NCI-H69 (cell line): ENCODE results near the gene ABR.
"Not testable (repeated sequence)": the region's sequence is repeated elsewhere in the genome, so short reads cannot be mapped to it uniquely, and the experiment has no call there.

Experiments
- DNase-seq: peaks from one replicate; lab custom pipeline; 2025; lab: John Stamatoyannopoulos, UW

Gene ABR

DNA sequence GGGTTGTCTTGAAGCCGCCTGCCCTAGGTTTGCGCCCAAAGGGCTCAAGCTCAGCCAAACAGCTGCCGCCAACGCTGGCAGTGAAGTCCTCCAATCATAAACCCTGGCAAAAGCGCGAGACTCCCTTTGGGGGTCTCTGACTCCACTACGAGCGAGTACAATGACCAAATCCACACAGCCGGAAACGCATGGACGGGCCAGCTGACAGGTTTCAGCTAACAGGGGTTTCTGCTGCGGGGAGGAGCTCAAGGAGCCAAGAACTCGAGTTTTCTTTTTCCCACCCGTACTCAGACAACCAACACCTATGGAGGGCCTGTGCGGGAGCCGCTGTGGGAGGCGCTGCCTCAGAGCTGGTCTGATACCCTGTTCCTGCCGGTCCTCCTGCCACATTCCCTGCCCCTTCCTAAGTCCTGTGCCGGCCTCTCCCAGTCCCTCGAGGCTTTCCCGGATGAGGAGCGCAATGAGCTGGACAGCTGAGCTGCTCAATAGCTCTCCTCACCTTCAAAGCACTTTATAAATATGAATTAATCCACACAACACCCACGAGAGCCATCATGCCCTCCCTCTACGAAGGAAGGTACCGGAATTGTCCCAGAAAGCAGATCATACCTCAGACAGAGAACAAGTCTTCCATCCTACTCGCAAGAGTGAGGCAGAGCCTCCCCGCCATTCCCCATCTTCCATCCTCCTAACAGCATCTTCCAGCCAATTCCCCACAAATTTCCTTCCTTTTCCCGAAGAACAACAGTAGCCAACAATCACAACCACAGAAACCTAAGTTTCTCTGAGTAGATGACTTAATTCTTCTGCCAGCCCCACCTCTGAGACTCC lies 6.1 kb downstream of the ABR start:
- DNase-seq, result peak; percentile 10

DNA sequence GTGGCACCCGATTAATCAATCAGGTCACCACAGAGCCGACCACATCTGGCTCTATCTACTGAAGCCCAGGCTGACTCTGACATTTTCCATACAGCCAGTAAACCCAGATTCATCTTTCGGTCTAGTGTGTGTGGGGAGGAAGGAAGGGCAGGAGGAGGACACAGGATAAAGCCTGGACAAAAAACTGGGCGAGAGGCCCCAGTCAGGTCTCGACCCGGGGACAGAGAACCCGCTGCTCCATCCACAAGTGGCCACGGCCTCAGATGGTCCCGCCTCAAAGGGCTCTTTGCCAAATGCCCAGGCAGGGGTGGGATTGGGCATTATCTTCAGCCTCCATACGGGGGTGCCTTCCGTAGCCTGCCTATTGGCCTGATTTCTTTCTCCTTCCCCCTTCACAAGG lies 7.8 kb downstream of the ABR start:
- DNase-seq, result no peak

DNA sequence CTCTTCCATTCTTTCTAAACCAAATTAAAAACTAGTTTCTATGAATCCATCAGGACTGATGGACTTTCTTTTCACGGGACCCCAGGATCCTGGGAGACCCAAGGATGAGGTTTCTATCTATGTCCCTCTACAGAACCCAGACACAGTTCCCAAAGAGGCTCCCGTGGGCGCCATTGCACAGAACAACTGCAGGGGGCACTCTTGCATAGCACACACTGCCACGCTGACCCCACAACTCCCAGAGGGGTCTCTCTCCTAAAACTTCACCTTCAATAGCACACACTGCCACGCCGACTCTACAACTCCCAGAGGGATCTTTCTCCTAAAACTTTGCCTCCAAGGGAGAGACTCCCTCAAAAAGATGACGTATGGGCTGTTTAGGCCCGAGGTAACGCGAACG lies 9.0 kb downstream of the ABR start:
- no peak for DNase-seq

DNA sequence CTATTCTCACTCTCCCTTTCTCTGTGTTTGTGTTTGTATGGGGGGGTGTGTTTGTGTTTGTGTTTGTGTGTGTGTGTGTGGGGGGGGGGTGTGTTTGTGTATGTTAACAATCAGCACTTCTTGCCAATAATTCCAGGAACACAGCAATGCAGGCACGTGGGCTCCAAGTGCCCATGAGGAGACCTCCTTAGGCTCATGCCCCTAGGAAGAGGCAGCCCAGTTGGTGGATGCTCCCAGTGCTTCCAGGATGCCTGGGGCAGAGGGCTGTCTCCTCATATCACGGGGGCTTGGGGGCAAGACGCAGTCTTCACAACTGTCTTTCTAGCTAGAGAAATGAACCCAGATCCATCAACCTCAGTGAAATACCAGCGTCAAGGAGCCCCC lies 9.9 kb downstream of the ABR start:
- DNase-seq, result no peak

DNA sequence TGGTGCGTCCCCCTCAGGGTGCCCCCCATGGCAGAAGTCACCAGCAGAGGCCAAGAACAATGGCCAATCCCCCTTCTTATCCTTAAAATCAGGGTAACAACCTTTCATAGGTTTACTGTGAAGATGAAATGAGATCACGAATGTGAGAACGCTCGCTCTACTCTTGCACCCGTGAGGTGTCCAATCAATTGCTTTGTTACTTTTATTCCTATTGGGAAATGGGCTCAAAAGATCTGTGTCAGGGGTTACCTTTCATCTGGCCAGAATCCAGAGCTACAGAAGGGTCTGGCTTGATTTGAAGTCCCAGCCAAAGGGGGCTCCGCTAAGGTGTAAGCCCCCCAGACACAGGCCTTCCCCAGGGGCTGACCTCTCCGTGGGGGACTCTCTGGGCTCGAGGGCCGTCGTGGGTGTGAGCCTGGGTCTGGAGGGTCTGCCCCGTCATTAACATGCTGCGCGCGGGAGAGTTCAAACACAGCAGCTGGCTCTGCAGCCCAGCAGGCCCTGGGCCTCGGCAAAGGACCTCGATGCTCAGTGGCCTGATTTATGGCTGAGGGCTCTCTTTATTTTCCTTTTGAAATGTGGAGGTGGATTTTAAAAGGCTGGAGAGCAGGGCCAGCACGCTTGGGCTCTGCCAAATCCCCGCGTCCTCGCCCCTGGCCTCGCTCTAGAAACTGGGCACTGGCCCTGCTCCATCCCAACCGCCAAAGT lies 10.4 kb downstream of the ABR start:
- peak; percentile 43 for DNase-seq

DNA sequence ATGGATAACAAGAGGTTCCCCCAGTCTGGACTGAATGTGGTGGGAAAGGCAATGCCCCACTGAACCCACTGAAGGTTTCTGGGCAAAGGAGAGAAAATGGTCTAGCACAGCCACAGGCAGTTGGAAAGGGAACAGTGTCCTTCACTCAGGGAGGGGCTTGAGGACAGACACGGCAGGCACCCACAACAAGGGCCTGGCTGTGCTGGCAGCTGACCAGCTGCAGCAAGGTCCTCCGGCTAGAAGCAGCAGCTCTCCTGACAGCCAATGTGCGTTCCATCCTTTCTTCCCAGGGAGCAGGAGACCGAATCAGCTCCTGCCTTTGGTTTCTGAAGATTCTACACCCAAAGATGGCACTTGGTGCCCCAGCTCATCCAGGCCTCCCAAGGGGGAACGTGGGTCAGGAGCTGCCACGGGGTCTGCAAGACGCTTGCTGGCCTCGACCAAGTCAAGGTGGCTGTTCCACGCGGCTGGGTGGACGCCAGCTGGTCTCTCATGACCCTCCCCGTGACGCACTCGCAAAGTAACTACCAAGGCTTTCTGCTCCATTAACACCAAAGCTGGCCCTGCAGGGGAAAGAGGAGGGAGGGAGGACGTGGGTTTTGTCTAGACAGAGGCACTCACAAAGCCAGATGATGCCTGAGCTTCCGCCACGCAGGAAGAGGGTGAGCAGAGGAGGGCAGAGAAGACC lies 11.1 kb downstream of the ABR start:
- peak; percentile 85 for DNase-seq

DNA sequence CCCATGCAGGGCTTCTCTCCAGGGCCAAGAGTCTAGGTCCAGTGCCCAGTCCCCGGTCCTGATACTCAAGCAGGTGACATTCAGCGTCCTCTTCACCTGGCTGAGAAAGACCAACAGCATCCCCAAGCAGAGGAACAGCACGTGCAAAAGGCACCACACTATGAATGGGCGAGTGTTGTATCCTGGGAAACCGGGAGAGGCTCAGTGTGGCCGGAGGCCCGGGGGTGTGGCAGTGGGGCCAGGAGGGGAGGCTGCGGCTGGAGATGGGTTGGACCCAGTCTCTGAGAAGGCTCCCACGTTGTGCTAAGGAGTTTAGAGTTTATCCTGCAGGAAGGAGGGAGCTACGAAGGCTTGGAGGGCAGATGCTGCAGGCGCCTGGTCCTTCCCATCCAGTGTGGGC lies 13.5 kb downstream of the ABR start:
- no peak for DNase-seq

DNA sequence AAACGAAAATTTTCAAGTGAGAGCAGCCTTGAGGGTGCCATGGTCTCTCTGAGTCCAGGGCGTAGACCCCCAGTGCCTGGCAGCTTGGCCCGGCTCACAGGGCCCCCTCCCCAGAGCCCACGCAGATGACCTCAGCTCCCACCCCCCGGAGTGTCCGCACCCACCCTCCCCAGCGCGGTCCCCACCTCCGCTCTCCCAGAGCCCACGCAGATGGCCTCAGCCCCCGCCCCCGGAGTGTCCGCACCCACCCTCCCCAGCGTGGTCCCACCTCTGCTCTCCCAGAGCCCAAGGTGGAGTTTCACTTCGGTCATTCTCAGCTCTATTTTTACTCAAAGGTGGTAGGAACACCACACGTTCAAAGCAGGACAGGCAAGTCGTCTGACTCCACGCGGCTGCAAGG lies 13.9 kb downstream of the ABR start:
- no peak for DNase-seq

DNA sequence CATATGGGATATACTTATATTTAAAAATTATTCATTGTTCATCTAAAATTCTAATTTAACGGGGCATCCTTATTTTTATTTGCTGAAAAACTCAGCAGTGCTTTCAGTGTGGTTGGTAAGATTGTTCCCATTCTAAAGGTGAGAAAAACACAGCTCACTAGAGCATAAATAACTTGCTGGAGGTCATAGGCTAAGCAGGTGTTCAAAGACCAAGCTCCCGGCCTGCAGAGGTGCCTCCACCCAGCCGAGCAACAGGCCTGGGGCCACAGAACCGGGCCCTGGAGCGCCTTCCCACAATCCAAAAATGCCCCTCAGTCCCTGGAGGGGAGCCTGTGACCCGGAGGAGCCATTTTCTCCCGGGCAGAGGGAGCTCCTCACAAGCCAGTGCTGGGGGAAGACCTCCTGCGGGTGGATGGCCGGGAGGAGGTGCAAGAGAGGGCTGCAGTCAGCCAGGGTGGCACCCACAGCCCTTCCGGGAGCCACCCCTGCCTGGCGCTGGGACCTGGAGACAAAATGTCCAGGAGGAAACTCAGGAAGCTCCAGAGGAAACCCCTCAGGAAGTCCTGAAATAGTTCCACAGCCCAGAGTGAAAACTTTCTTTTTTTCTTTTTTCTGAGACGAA lies 14.7 kb downstream of the ABR start:
- no peak for DNase-seq

DNA sequence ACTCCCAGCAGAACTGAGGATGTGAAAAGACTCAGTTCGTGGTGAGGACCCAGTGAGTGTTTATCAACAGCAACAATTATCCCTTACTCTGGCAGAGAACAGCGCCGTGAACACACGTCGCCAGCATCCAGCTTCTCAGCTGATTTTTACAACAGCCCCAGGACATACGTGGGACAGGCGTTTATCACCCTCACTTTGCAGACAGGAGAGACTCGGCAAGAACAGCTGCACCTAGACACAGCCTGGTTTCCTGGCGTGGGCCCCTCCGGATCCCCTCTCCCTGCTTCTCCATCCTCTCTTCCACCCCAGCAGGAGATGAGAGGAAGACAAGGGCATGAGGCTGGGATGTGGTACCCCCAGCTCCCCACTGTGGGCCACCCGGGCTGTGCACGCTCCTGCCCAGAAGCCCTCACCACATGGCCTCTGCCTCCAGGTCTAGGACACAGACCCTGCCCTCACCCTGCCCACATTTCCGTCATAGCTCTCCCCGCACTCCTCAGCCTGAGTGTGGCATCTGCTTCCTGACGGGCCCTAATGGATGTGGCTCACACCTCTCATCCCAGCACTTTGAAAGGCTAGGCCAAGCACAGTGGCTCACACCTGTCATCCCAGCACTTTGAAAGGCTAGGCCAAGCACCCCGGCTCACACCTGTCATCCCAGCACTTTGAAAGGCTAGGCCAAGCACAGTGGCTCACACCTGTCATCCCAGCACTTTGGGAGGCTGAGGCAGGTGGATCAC lies 17.5 kb downstream of the ABR start:
- peak; percentile 74 for DNase-seq

DNA sequence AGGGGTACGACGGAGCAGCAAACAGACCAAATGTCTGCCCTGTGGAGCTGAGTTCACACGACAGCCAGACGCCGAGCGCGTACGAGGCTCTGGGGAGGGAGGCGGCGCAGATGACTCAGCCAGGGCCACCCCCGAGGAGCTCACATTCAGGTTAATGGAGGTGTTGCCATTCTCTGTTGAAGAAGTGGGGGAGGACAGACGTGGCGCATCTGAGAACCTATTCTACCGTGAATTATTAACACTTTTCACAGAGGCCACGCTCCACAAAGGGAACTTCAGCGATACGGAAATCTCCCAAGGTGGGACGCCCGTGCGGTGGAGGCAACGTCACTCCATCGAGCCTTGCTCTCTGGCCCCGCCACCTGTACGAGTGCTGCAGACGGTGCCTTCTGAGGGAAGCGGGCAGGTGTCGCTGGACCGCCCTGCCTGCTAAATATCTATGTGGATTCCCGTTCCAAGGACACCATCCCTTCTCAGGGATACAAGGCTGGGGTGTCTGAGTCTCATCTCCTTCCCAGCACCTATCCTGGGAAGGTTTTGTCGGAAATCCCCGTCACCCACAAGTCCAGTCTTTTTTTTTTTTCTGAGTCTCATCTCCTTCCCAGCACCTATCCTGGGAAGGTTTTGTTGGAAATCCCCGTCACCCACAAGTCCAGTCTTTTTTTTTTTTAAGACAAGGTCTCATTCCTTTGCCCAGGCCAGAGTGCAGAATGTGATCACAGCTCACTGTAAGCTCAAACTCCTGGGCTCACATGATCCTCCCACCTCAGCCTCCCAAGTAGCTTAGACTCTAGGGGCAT lies 19.0 kb downstream of the ABR start:
- peak; percentile 74 for DNase-seq

DNA sequence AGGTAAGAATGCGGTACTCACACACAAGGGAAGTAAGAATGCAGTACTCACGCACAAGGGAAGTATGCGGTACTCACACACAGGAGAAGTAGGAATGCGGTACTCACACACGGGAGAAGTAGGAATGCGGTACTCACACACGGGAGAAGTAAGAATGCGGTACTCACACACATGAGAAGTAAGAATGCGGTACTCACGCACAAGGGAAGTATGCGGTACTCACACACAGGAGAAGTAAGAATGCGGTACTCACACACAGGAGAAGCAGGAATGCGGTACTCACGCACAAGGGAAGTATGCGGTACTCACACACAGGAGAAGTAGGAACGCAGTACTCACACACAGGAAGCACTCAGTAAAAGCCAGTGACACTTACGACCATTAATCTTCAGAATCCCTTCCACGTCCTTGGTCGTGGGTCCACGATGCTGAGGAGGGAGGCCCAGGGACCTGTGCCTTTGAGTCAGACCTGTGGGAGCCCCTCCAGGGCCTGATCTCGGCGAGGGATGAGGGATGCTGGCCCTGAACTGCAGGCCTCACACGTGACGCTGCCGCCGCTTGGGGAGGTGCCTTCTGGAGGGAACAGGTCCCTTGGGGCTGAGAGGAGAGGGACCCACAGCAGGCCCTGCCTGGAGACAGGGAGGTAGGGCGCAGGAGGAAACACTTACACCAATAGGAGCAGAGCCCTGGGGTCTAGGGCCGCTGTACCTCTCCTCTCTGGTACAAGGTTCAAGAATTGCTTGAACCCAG lies 20.2 kb downstream of the ABR start:
- no peak for DNase-seq

DNA sequence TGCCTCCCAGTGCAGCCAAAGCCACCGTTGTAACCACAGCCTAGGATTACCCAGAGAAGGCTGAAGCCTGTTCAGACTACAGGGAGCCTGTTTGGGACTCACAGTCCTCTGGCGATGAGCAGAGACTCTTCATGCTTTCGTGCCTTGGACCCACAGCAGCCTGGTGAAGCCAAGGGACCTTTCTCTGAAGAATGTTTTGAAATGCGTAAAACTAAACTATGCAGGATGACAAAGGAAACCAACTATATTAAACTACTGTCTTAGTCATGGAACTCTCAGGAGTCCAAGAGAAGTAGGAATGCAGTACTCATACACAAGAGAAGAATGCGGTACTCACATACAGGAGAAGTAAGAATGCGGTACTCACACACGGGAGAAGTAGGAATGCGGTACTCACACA lies 20.9 kb downstream of the ABR start:
- no peak for DNase-seq

DNA sequence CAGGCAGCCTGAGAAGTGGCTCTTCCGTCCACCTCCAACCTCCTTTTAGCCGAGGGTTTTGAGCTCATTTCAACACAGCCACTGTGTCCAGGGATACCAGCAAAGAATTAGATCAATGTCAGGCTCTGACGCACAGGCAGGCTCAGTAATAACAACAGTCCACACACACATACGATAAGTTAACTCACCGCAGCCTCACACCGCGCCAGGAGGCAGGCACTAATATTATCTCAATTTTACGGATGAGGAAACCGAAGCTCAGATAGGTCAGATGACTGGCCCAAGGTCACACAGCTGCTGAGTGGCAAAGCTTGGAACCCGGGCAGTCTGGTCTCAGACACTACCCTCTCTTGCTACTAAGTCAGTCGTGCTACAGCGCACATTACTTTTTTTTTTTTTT lies 22.9 kb downstream of the ABR start:
- DNase-seq, result no peak

DNA sequence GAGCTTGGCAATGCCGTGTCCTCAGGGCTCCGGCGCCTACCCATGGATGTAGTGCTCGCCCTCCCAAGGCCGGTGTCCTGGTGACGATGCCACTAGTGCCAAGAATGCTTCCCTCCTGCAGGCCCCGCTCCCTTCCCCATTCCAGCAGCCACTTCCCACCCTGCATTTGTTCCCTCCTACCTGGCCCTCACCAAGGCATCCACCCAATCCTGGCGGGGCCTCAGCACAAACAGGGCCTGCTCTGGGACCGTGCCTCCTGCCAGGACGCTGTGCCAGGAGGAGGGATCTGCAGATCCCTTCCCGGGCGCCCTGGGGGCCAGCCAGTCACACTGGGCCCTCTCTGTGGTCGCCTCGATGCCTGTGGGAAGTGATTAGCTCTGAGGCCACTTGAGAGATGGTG lies 25.1 kb downstream of the ABR start:
- no peak for DNase-seq

DNA sequence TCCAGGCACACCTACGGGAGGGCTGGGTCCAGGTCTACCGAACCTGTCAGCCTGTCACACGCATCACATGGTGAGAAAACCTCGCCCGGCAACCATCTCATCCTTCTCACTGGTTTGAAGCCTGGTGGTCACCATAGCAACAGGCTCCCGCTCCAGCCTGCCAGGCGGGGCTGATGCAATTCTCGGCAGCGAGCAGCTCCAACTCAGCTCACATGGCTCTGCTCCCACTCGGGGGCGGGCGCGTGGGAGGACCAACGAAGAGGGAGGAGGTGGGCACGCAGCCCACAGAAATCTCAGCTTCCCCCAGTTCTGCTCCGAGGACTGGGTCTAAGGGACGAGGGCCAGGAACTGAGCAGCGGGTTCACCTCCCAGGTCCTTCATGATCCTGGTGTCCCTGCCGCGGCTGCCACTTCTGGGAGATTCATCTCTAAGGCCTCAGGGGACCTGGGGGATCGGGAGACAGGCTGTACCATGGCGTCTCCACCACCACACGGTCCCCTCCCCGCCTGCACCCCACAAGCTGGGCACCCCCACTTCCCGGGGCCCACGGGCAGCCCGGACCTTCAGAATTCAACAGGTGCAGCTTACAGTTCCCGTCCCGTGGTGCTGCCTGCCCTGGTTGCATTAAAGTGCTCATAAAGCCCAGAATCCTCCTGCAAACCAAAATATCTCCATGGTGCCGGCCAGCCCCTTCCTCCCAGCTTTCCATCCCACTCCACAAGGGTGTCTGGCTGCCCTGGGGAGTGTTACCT lies 25.8 kb downstream of the ABR start:
- peak; percentile 73 for DNase-seq

DNA sequence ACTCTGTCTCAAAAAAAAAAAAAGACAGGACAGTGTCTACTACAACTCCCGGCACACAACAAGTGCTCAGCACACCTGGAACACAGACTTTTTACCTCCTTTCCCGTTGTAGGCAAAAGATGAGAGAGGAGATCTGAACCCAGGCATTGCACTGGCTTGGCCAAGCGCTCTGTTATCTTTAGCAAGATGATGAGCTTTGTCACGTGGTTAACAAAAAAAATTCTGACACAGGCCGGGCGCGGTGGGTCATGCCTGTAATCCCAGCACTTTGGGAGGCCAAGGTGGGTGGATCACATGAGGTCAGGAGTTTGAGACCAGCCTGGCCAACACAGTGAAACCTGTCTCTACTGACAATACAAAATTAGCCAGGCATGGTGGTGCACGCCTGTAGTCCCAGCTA lies 27.2 kb downstream of the ABR start:
- not testable (repeated sequence) for DNase-seq

DNA sequence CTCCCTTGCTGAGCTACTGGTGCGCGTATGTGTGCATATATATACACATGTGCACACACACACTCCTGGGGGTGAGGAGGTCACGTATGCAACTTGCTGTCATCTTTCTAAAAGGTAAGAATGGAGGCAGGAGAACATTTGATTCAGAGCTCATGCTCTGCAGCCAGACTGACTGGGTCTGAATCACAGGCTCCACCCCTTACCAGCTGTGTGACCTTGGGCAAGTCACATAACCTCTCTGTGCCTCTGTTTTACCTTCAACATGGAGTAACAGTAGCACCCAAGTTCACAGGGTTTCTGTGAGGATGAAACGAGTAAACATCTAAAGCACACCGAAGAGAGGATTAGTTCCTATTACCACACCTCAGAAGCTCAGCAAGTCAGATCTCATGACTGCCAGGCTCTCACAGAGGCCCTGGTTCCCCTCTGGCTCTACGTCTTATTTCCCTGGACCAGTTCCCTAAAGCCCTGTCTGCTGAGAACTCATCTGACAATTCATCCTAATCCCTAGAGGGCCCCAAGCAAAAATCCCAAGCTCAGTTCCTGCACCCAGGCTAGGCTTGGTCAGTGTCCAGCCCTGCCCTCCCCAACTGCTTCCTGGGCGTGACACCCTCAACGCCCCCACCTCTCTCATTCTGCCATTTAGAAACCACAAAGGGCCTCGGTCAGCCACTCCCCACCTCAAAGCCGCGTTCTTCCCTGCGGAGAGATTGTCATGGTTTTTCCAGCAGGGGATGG lies 28.7 kb downstream of the ABR start:
- no peak for DNase-seq

DNA sequence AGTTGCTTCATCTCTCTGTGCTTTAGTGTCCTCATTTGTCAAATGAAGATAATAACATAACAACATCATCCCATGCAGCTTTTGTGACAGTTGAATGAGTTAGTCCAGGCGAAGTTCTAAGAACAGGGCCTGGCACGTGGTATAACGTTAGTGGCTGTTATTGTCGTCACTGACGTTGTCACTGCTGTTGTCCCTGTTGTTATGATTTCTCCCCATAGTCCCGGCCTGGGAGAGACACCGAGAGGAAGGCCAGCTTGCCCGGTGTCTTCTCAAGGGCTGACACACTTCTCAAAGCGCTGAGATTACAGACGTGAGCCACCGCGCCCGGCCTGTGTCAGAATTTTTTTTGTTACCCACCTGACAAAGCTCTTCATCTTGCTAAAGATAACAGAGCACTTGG lies 29.9 kb downstream of the ABR start:
- DNase-seq, result no peak
